Suprapubic skin (tissue), 4 donors: ENCODE results near the gene LRGUK.

Experiments used
- EP300 ChIP-seq: sonication (generic); formaldehyde crosslinking; IDR thresholded peaks from one replicate; pipeline ENCODE4 v1.6.1; 2017; ENCODE audit warnings: antibody characterized with exemption
- POLR2A ChIP-seq, 2 donors: fragments of 450-650 bp; IDR thresholded peaks; one replicate each; pipeline ENCODE4 v1.6.1; 2017; ENCODE audit warnings: antibody characterized with exemption in 2 of 2, mild to moderate bottlenecking in 2 of 2, moderate library complexity in 2 of 2
- POLR2AphosphoS5 ChIP-seq, 3 donors: sonication (generic); formaldehyde crosslinking; IDR thresholded peaks; one replicate each; pipeline ENCODE4 v1.6.1; 2017; ENCODE audit warnings: antibody characterized with exemption in 3 of 3
- TF ChIP-seq, protein P1 (sequence below), 2 donors: fragments of 200-600 bp in 1 of 2; fragments of 450-650 bp in 1 of 2; sonication (generic) in 1 of 2; IDR thresholded peaks; one replicate each; pipeline ENCODE4 v1.5.1; 2016 to 2019; ENCODE audit warnings: antibody characterized with exemption in 2 of 2, mild to moderate bottlenecking in 1 of 2, moderate library complexity in 1 of 2

DNA sequence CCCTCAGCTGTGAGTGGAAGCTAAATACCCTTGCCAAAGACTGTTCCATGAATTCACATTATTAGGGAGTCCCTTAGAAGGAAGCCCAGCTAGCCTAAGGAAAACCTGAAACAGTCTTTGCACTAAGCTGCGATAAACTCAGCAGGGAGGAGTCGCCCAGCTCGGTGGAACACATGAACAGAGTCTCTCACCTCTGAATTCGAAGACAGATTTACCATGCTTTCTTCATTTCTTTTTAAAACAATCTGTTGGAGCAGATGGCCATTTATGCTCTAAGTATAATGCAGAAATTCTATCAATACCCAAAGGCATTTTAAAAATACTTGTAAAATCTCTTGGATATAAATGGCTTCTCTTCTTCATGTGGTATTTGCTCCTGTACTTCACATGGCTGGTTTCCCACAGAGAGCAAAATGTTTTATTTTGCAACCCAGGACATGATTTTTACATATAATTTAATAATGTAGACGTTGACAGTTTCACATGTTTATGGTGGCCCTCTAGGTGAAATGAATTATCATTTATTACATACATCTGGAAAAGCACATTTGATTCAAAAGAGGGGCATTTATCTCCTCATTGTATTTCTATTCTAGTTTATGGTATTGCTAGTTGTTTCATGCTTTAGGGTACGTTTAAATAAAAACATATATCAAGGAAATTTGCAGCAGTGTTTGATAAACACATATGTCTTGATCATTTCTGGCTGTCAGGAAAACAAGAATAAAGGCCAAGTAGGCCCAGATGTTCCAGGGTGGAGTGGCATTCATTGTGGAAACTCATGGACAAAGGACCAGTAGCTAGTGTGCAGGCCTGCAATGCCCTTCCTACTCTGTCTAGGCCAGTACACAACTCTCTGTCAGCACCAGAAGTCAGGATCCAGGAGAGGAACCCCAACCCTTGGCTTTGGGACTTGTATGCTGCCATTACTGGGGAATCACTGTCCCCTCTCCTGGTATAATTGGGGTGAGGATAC is 52.2 kb downstream of the LRGUK start:
- TF ChIP-seq, protein P1, sequence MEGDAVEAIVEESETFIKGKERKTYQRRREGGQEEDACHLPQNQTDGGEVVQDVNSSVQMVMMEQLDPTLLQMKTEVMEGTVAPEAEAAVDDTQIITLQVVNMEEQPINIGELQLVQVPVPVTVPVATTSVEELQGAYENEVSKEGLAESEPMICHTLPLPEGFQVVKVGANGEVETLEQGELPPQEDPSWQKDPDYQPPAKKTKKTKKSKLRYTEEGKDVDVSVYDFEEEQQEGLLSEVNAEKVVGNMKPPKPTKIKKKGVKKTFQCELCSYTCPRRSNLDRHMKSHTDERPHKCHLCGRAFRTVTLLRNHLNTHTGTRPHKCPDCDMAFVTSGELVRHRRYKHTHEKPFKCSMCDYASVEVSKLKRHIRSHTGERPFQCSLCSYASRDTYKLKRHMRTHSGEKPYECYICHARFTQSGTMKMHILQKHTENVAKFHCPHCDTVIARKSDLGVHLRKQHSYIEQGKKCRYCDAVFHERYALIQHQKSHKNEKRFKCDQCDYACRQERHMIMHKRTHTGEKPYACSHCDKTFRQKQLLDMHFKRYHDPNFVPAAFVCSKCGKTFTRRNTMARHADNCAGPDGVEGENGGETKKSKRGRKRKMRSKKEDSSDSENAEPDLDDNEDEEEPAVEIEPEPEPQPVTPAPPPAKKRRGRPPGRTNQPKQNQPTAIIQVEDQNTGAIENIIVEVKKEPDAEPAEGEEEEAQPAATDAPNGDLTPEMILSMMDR (IDR thresholded peaks at IDR 0.05): no peak
- TF ChIP-seq POLR2A (IDR thresholded peaks at IDR 0.05) (no peak), POLR2AphosphoS5 (IDR thresholded peaks at IDR 0.05) (no peak), EP300 (no peak)
